HG02763 (cell line): Measurements from ENCODE around the gene SORL1.

Experiments used
- ATAC-seq: cut with Tn5 transposase; IDR thresholded peaks from one replicate; pipeline ENCODE4 v1.9.1; 2021; ENCODE audit warnings: mild to moderate bottlenecking, moderate library complexity; ENCODE audit not compliant: unreplicated experiment

The SORL1 gene

GRCh38 chr11:121578251-121578976 is 126.3 kb downstream of the SORL1 start:
- no peak for ATAC-seq

DNA sequence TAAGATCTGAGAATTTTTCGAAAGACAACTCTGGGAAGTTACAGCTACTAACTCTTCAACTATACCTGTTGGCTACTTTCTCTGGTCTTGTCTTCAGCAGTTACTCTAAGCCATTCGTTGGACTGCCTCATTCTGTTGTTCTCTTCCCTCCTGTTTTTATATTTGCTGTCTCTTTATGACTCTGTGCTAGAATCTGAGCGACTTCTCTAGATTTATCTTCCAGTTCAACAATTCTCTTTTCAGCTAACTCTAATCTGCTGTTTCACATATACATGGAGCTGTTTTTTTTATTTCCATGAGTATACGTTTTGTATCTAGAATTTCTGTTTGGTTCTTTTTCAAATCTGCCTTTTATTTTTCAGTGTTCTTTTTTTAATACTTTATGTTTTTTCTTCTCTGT is 128.0 kb downstream of the SORL1 start:
- no peak for ATAC-seq

DNA sequence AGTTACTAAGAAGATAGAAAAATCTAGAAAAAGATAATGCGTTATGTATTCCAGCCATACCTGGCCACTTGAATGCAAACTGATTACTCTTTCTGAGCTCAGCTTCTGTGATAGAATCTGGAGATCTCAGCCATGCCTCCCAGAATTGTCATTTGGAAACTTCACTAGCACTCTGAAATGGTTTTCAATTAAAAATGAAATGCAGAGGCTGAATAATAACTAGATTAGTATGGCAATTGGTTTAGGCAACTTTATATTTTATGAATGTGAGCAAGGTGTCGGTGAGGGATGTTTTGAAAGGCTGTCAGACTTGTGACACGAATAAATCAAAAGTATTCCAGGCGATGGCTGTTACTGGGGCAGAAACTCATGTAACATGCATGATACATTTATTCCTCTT is 129.5 kb downstream of the SORL1 start:
- ATAC-seq, result no peak

DNA sequence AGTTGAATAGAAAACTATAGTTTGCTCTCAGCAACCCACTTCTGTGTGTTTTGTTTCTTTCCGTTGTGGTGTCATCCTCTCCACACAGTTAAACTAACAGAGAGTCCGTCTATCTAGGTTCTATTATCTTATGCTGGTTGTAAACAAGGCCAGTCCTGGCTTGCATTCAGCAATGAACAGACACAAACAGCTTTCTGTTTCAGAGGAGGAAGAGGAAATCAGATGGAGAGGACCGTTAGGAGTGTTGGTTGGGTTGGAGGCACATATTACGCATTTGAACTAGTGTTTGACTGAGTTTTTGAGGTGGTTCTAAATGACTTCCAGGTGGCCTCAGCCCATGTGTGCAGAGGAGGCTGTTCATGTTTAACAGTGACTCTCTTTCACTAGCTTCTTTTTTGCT is 130.2 kb downstream of the SORL1 start:
- ATAC-seq, result no peak

- ATAC-seq, result no peak
These were observed 131.7 kb downstream of the SORL1 start for GRCh38 chr11:121583825-121584224.

DNA sequence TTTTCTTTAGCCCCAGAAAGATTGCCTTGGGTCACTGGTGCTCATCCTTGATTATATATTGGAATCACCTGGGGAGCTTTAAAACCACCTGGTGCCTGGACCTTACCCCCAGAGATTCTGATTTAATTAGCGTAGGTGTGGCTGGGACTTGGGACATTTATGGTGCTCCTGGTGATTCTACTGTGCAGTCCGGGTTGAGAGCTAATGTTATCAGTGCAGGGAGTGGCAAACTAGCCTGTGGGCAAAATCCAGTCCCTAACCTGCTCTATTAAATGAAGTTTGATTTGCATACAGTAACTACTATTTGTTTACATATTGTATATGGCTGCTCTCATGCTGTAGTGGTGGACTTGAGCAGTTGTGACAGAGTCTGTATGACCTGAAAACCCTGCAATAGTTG is 134.6 kb downstream of the SORL1 start:
- ATAC-seq, result no peak

GRCh38 chr11:121587182-121587581 is 135.1 kb downstream of the SORL1 start:
- ATAC-seq, result no peak

- no peak for ATAC-seq
These were observed 136.6 kb downstream of the SORL1 start for GRCh38 chr11:121588747-121589146.

GRCh38 chr11:121589946-121590537 is 137.9 kb downstream of the SORL1 start:
- ATAC-seq, result peak; percentile 77

GRCh38 chr11:121590772-121591404 is 138.8 kb downstream of the SORL1 start:
- ATAC-seq, result no peak

DNA sequence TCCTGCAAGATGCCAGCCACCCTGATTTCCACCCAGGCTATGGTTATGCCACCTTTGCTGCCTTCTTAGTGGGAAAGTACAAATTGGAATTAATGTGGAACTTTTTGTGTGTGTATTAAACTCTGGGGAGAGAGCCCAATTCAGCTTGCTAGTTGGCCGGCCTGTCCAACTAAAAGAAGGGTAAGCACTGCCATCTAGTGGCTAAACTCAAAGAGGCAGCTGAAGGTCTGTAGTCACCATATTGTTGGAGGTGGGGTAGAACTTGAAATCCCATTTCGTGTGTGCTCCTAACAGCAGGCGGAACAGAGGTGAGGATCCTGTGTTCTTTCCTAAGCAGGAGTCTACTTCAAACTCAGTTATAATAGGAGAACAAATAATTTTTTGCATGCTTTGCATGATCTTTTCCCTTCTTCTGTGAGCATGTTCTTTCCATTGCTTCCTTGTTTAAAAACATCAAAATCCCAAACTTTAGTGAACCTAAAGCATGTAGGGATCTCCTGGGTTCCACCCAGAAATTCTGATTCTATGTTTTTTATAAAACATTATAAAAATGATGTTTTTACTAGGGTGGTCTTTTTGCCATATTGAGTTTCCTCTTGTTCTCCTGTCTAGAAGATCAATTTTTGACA is 139.4 kb downstream of the SORL1 start:
- ATAC-seq, result no peak

DNA sequence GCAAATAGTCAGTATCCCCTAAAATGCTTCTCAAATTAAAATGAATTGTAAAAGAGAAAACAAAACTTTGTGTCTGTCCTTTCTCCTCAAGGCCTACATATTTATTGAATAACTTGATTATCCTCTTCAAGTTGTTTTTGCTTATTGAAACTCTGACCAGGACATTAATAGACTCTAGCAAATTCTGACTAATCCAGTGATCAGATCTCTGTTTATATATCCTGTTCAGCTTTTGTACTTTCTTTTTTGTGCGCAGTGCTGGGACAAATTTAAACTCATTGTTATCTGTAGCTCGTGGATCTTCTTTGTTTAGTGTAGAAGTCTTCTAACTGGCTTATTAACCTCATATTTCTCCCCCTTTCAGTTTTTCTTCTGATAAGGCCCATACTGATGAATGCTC is 140.6 kb downstream of the SORL1 start:
- ATAC-seq, result no peak

DNA sequence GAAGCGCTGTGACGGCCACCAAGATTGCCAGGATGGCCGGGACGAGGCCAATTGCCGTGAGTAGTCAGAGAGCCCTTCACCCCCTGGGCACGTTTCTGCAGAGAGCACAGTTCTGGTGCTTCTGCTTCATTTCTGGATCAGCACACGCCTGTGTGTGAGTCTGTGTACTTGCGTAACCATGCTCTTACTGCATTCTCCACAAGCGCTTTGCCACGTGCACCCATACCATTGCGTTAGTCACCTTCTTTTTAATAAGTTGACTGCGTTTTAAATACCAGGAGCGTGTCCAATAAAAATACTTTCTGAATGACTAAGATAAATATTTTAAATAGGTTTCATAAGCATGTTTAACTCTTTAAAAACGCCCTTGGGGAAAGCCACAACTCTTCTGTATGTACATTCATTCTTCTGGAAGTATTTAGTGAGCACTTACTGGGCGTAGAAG is 143.6 kb downstream of the SORL1 start:
- ATAC-seq, result no peak

GRCh38 chr11:121596195-121597155 is 144.4 kb downstream of the SORL1 start:
- ATAC-seq, result no peak

DNA sequence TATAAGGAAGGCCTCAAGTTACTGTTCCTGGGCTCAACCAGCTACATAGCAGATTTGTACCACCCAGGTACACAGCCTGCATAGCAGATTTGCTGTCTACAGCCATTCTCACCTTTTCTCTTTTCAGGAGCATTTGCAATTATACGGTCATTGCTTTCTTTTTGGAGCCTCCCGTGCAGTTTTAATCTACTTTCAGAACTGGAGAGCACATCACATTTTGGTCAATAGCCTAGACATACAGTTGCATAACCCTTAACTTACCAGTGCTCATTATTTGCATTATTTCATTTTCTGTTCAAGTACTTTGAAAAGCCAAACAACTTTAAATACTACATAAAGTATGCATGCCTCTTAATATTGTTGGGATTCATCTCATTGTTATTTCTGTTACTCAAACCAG is 151.2 kb downstream of the SORL1 start:
- ATAC-seq, result no peak

- no peak for ATAC-seq
These were observed 152.0 kb downstream of the SORL1 start for GRCh38 chr11:121604152-121604551.

- no peak for ATAC-seq
These were observed 154.2 kb downstream of the SORL1 start for GRCh38 chr11:121606354-121606753.

GRCh38 chr11:121607341-121607740 is 155.2 kb downstream of the SORL1 start:
- no peak for ATAC-seq

DNA sequence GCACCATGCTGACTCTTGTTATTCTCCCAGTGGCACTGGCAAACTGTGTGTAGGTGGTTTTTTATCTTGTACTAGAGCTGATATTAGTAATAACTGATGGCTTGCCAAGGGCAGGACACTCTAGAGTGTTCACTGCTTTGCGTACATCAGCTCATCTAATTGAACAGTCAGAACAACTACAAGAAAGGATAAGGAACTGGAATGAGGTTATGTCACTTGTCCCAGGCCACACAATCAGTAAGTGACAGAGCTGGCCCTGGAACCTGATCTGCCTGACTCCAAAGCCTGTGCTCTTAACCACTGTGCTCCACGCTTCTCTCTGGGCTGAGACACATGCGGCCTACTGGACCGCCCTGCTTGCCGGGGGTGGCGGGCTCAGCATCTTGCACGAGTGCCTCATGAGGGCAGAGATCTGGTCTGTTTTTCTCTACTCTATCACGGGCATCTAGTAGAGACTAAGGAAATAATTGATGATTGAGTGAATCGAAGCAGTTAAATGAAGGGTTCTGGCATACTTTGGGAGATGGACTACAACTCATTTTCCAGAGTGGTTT is 156.5 kb downstream of the SORL1 start:
- ATAC-seq, result no peak

- ATAC-seq, result no peak
These were observed 158.6 kb downstream of the SORL1 start for GRCh38 chr11:121610706-121611105.
